K562 (cell line): ENCODE measurements around the gene CLIC3. TPM values are rescaled to one million over a fixed set of nuclear protein-coding genes. Genes with fewer than 3 reads are reported as not detected.

Experiments
- CBFB ChIP-seq: sonication (generic); formaldehyde crosslinking; IDR thresholded peaks from 2 replicates; pipeline ENCODE4 v1.4.0; 2020; ENCODE audit warnings: mild to moderate bottlenecking, missing genetic modification reagents
- HLTF ChIP-seq: fragments of 450-650 bp; IDR thresholded peaks from 2 replicates; pipeline ENCODE4 v1.6.1; 2016
- JUND ChIP-seq, 2 experiments: IDR thresholded peaks; 2 replicates in 1 of 2; 3 replicates in 1 of 2; pipeline ENCODE4 v1.6.1; 2011; ENCODE audit warnings: borderline replicate concordance in 2 of 2, low read depth in 2 of 2, low read length in 2 of 2, improper control_type of control experiment in 1 of 2, missing biosample characterization in 1 of 2, missing genetic modification characterization in 1 of 2, missing genetic modification reagents in 1 of 2
- MEF2A ChIP-seq: IDR thresholded peaks from 2 replicates; pipeline ENCODE4 v1.6.1; 2011; ENCODE audit warnings: low read depth, mild to moderate bottlenecking, low read length, moderate library complexity; ENCODE audit not compliant: control insufficient read depth
- NEUROD1 ChIP-seq: fragments of 150-350 bp; IDR thresholded peaks from 2 replicates; pipeline ENCODE4 v1.6.1; 2014; ENCODE audit warnings: borderline replicate concordance, low read length, low read depth; ENCODE audit not compliant: partially characterized antibody
- SUPT5H ChIP-seq: fragments of 450-650 bp; IDR thresholded peaks from 2 replicates; pipeline ENCODE4 v1.6.1; 2016
- ZNF121 ChIP-seq: sonication (generic); formaldehyde crosslinking; conservative IDR thresholded peaks from 2 replicates; pipeline ENCODE4 v1.8.0; 2022; ENCODE audit warnings: missing genetic modification reagents
- ZNF184 ChIP-seq: sonication (generic); formaldehyde crosslinking; IDR thresholded peaks from 2 replicates; pipeline ENCODE4 v1.5.0; 2020; ENCODE audit warnings: missing genetic modification reagents
- polyA plus RNA-seq, 8 experiments: library from polyadenylated mRNA; depleted of rRNA in 4 of 8; stranded (reverse) in 5 of 8; unstranded in 3 of 8; fragments of >200 nt; fragmentation: Nextera tagmentation in 2 of 8; fragmentation: Illumina TruSeq in 1 of 8; extraction: Ambion mirVana in 2 of 8; extraction: Trizol in 1 of 8; gene quantifications; 2 replicates each; pipeline versions ENCODE4 v1.2.1 to v1.2.3, GENCODE V29; 2011 to 2014; ENCODE audit warnings: inconsistent platforms in 1 of 8, missing spikeins in 1 of 8
- total RNA-seq, 7 experiments: library from RNA; depleted of rRNA in 6 of 7; stranded (reverse); fragments of >200 nt in 6 of 7; fragmentation: Illumina TruSeq in 2 of 7; extraction: Trizol in 2 of 7; gene quantifications; 2 replicates each; pipeline versions ENCODE4 v1.2.1 to v1.2.3, GENCODE V29; 2011 to 2021; ENCODE audit warnings: low replicate concordance in 1 of 7
- TF ChIP-seq, protein P1 (sequence below): fragments of 200-600 bp; sonication (generic); IDR thresholded peaks from one replicate; pipeline ENCODE4 v1.6.1; 2012; ENCODE audit warnings: mild to moderate bottlenecking, low read depth, low read length, inconsistent platforms
- TF ChIP-seq, protein P2 (sequence below): sonication (generic); formaldehyde crosslinking; IDR thresholded peaks from 2 replicates; pipeline ENCODE4 v1.8.0; 2022; ENCODE audit warnings: mild to moderate bottlenecking, missing genetic modification reagents

CLIC3 gene
- total and polyA plus RNA-seq, 9 of the 15 experiments (the other 6 are each of a cell fraction or from before 2014, with no cell fraction given) = 0.27 to 0.29 TPM; not detected in 7

DNA sequence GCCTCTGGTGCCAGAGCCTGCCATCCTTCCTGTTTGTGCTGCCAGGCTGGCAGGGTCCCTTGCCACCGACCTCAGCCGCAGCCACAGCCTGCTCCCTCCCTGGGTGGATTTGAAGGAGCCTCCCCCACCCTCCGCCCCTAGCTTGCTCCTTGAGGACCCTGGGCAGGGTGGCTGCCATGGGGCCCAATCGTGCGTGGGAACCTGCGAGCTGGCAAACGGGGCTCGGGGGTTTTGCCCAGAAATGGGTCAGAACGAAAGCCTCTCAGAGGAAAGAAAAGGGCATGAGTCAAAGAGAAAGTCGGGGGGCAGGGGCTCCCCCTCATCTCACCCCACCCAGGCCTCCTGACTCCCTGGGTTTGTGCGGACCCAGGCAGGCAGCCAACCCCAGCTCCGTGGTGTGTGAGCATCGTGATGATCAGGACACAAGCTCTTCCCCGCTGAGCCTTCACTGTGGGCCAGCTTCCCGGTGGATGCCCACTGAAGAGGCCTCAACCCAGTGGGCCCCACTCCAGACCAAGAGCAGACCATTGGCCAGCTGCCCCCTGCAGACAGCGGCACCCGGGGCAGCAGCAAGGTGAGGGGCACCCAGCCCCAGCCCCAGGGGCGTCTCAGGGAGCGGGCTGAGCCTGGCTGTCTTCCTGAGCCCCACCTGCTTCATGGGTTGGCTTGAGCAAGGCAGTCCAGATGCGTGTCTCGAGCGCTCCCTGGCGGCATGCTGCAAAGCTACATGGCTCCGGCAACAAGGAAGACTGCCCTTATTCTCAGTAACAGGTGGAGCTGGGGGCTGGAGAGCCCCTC is 38.5 kb upstream of the CLIC3 start (continued):
- TF ChIP-seq, protein P1, sequence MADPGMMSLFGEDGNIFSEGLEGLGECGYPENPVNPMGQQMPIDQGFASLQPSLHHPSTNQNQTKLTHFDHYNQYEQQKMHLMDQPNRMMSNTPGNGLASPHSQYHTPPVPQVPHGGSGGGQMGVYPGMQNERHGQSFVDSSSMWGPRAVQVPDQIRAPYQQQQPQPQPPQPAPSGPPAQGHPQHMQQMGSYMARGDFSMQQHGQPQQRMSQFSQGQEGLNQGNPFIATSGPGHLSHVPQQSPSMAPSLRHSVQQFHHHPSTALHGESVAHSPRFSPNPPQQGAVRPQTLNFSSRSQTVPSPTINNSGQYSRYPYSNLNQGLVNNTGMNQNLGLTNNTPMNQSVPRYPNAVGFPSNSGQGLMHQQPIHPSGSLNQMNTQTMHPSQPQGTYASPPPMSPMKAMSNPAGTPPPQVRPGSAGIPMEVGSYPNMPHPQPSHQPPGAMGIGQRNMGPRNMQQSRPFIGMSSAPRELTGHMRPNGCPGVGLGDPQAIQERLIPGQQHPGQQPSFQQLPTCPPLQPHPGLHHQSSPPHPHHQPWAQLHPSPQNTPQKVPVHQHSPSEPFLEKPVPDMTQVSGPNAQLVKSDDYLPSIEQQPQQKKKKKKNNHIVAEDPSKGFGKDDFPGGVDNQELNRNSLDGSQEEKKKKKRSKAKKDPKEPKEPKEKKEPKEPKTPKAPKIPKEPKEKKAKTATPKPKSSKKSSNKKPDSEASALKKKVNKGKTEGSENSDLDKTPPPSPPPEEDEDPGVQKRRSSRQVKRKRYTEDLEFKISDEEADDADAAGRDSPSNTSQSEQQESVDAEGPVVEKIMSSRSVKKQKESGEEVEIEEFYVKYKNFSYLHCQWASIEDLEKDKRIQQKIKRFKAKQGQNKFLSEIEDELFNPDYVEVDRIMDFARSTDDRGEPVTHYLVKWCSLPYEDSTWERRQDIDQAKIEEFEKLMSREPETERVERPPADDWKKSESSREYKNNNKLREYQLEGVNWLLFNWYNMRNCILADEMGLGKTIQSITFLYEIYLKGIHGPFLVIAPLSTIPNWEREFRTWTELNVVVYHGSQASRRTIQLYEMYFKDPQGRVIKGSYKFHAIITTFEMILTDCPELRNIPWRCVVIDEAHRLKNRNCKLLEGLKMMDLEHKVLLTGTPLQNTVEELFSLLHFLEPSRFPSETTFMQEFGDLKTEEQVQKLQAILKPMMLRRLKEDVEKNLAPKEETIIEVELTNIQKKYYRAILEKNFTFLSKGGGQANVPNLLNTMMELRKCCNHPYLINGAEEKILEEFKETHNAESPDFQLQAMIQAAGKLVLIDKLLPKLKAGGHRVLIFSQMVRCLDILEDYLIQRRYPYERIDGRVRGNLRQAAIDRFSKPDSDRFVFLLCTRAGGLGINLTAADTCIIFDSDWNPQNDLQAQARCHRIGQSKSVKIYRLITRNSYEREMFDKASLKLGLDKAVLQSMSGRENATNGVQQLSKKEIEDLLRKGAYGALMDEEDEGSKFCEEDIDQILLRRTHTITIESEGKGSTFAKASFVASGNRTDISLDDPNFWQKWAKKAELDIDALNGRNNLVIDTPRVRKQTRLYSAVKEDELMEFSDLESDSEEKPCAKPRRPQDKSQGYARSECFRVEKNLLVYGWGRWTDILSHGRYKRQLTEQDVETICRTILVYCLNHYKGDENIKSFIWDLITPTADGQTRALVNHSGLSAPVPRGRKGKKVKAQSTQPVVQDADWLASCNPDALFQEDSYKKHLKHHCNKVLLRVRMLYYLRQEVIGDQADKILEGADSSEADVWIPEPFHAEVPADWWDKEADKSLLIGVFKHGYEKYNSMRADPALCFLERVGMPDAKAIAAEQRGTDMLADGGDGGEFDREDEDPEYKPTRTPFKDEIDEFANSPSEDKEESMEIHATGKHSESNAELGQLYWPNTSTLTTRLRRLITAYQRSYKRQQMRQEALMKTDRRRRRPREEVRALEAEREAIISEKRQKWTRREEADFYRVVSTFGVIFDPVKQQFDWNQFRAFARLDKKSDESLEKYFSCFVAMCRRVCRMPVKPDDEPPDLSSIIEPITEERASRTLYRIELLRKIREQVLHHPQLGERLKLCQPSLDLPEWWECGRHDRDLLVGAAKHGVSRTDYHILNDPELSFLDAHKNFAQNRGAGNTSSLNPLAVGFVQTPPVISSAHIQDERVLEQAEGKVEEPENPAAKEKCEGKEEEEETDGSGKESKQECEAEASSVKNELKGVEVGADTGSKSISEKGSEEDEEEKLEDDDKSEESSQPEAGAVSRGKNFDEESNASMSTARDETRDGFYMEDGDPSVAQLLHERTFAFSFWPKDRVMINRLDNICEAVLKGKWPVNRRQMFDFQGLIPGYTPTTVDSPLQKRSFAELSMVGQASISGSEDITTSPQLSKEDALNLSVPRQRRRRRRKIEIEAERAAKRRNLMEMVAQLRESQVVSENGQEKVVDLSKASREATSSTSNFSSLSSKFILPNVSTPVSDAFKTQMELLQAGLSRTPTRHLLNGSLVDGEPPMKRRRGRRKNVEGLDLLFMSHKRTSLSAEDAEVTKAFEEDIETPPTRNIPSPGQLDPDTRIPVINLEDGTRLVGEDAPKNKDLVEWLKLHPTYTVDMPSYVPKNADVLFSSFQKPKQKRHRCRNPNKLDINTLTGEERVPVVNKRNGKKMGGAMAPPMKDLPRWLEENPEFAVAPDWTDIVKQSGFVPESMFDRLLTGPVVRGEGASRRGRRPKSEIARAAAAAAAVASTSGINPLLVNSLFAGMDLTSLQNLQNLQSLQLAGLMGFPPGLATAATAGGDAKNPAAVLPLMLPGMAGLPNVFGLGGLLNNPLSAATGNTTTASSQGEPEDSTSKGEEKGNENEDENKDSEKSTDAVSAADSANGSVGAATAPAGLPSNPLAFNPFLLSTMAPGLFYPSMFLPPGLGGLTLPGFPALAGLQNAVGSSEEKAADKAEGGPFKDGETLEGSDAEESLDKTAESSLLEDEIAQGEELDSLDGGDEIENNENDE = no peak
- peak; percentile 35; the same call in 1 of the 2 replicates for TF ChIP-seq JUND (IDR thresholded peaks at IDR 0.05; ENCODE audit: borderline replicate concordance, low read depth, low read length)
- TF ChIP-seq JUND (tag; IDR thresholded peaks at IDR 0.05; ENCODE audit: borderline replicate concordance, low read depth, low read length) = no peak
- TF ChIP-seq MEF2A = no peak
- TF ChIP-seq SUPT5H = no peak
- TF ChIP-seq NEUROD1 = no peak
- TF ChIP-seq, protein P2, sequence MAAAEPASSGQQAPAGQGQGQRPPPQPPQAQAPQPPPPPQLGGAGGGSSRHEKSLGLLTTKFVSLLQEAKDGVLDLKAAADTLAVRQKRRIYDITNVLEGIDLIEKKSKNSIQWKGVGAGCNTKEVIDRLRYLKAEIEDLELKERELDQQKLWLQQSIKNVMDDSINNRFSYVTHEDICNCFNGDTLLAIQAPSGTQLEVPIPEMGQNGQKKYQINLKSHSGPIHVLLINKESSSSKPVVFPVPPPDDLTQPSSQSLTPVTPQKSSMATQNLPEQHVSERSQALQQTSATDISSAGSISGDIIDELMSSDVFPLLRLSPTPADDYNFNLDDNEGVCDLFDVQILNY (CRISPR knock-in tag) = no peak
- TF ChIP-seq ZNF184 (CRISPR knock-in tag) = no peak
- TF ChIP-seq HLTF = no peak
- TF ChIP-seq ZNF121 (CRISPR knock-in tag) = no peak
- no peak for TF ChIP-seq CBFB
